Activated CD8-positive, alpha-beta memory T cell treated with anti-CD3 and anti-CD28 coated beads for 48 hours (primary cell): ENCODE data around the gene ELP1.

ENCODE experiments used
- DNase-seq, 3 experiments: peaks; one replicate each; pipeline ENCODE4 v3.0.0-alpha.2; 2020; ENCODE audit warnings: low read depth in 2 of 3, low spot score in 2 of 3

ELP1 gene

GRCh38 chr9:108823829-108824228 is 110.1 kb downstream of the ELP1 start:
- DNase-seq, result no peak
